Spleen (tissue), 13 donors: Measurements from ENCODE around the gene FES. TPM values are rescaled to one million over a fixed set of nuclear protein-coding genes. Genes with fewer than 3 reads are reported as not detected.
A peak's percentile ranks its signal among the peaks of the same experiment; 100 is the strongest.

Experiments
- DNase-seq: peaks from one replicate; pipeline ENCODE4 v3.0.0-alpha.2; 2020
- H3K27ac ChIP-seq, 8 donors: fragments of 200-600 bp; sonication (generic) in 7 of 8; 1 replicate in 4 of 8; 2 replicates in 4 of 8; pipeline versions ENCODE4 v1.5.0 to v1.8.0; 2016 to 2021; ENCODE audit warnings: inconsistent platforms in 4 of 8, mild to moderate bottlenecking in 4 of 8, moderate library complexity in 1 of 8
- H3K27me3 ChIP-seq, 7 donors: fragments of 200-600 bp; sonication (generic) in 6 of 7; replicated peaks in 1 of 7; 1 replicate in 4 of 7; 2 replicates in 3 of 7; pipeline versions ENCODE4 v1.5.0 to v1.8.0; 2016 to 2021; ENCODE audit warnings: inconsistent platforms in 3 of 7, mild to moderate bottlenecking in 1 of 7
- H3K36me3 ChIP-seq, 6 donors: fragments of 200-600 bp; sonication (generic) in 5 of 6; 1 replicate in 4 of 6; 2 replicates in 2 of 6; pipeline versions ENCODE4 v1.5.0 to v1.8.0; 2016 to 2021; ENCODE audit warnings: inconsistent platforms in 2 of 6
- H3K4me1 ChIP-seq, 6 donors: fragments of 200-600 bp; sonication (generic) in 5 of 6; 1 replicate in 3 of 6; 2 replicates in 3 of 6; pipeline versions ENCODE4 v1.5.0 to v1.8.0; 2016 to 2021; ENCODE audit warnings: inconsistent platforms in 3 of 6
- H3K4me3 ChIP-seq, 8 donors: fragments of 200-600 bp; sonication (generic) in 7 of 8; 1 replicate in 4 of 8; 2 replicates in 4 of 8; pipeline versions ENCODE4 v1.5.0 to v1.8.0; 2016 to 2021; ENCODE audit warnings: inconsistent platforms in 4 of 8, mild to moderate bottlenecking in 4 of 8, moderate library complexity in 2 of 8
- H3K9me3 ChIP-seq, 8 donors: fragments of 200-600 bp; sonication (generic) in 7 of 8; 1 replicate in 4 of 8; 2 replicates in 4 of 8; pipeline versions ENCODE4 v1.5.0 to v1.8.0; 2016 to 2021; ENCODE audit warnings: inconsistent platforms in 4 of 8
- CTCF ChIP-seq, 11 experiments: fragments of 200-600 bp in 7 of 11; fragments of 450-650 bp in 4 of 11; sonication (generic) in 4 of 11; IDR thresholded peaks in 8 of 11; conservative IDR thresholded peaks in 3 of 11; 1 replicate in 7 of 11; 2 replicates in 4 of 11; pipeline versions ENCODE4 v1.4.0 to v1.8.0; 2016 to 2021; ENCODE audit warnings: antibody characterized with exemption in 11 of 11, inconsistent platforms in 4 of 11, mild to moderate bottlenecking in 1 of 11
- POLR2A ChIP-seq, 3 donors: fragments of 450-650 bp; IDR thresholded peaks; one replicate each; pipeline ENCODE4 v1.5.1; 2017; ENCODE audit warnings: antibody characterized with exemption in 3 of 3, mild to moderate bottlenecking in 1 of 3
- POLR2AphosphoS5 ChIP-seq, 3 donors: sonication (generic); formaldehyde crosslinking; IDR thresholded peaks; one replicate each; pipeline ENCODE4 v1.5.1; 2017; ENCODE audit warnings: antibody characterized with exemption in 3 of 3
- WGBS, 5 donors: extraction: QIAGEN DNeasy Blood & Tissue Kit in 3 of 5; methylation state at CpG; one replicate each; pipeline versions ENCODE4 v1.1.5 to v1.1.7; 2013 to 2018; 5-methylcytosine and 5-hydroxymethylcytosine counted together
- intact Hi-C: fragments of 100-400 bp; cut with DNase I; formaldehyde crosslinking; loops from one replicate; pipeline ENCODE4 v1.15.0; 2023; ENCODE audit warnings: low total_unique reads
- long read RNA-seq, 2 donors: transcript quantifications; one replicate each; lab custom pipeline, GENCODE V29; 2026
- polyA plus RNA-seq, 3 donors: library from polyadenylated mRNA; stranded (reverse); fragments of 200-250 nt; gene quantifications; one replicate each; pipeline ENCODE4 v1.2.1, GENCODE V29; 2013
- total RNA-seq, 7 donors: library from RNA; depleted of rRNA in 3 of 7; stranded (reverse); fragments of >200 nt in 3 of 7; fragmentation: NEBNext Ultra II Directional in 4 of 7; extraction: Animal tissue kit (Norgen Biotek cat#: 25700) in 4 of 7; gene quantifications; one replicate each; pipeline versions ENCODE4 v1.1.0 to v1.2.1, GENCODE V29; 2016 to 2021
- donor health status: healthy with polysubstance abuse.
- donor health status: DM: no; HTN: no; CAD: no; lungs with moderate emphysema.
- donor health status: DM: no; HTN: no; CAD: no.
- donor health status: Bipolar disorder and iron deficiency.
- donor health status: healthy.
- donor health status: DM: no; HTN: no; CAD: no.
- donor health status: DM: yes; HTN: yes; CAD: no.

FES gene
- total RNA-seq (100 to 1,000 TPM; 150 to 369 (median 272) TPM), polyA plus RNA-seq (100 to 1,000 TPM in 1 of 3 donors, 10 to 100 TPM in 2; 39.5 to 176 (median 89.2) TPM)
- long read RNA-seq, donor 1, partial matches to known transcripts: 5 of 9 reads
- long read RNA-seq, donor 1, other reads (novel, unspliced or antisense): 0 of 9 reads
- long read RNA-seq, donor 2, transcript FES-201 (19 exons, 2,829 nt): major isoform, 5 of 6 reads
- long read RNA-seq, donor 2, partial matches to known transcripts: 0 of 6 reads
- long read RNA-seq, donor 2, other reads (novel, unspliced or antisense): 0 of 6 reads

GRCh38 chr15:90883976-90884718 lies at the start of gene FES:
Gene FES (plus strand): TSS chr15:90884504. CDS start chr15:90885046, 542 bp downstream.
- no peaks in the 10 kb centered on the region for H3K9me3 ChIP-seq
- H3K27me3 ChIP-seq: peaks cover 0 to 7% (median 0%) of the 10 kb centered on the region in 7 donors
- H3K27ac ChIP-seq: peak within 1 kb of the TSS; percentile 64 to 98 (median 96)
- WGBS, 5 donors: 2 to 8% (median 6%) methylated on average over 28 to 58 of the region's 58 CpGs
- peak; percentile 96 for DNase-seq
- H3K4me3 ChIP-seq: peak within 1 kb of the TSS; percentile 38 to 80 (median 60)
- peaks cover 27 to 70% (median 61%) of the 10 kb centered on the region in 6 donors for H3K4me1 ChIP-seq
- intact Hi-C loops: loop anchor here (10.0 kb wide), 1 partner anchor 49 kb away; no protein-coding TSS in a partner anchor
- TF ChIP-seq POLR2A (IDR thresholded peaks at IDR 0.05): peak in 2 of 3 donors; percentile 75 to 85
- peak; percentile 85 to 92 (median 92) for TF ChIP-seq POLR2AphosphoS5 (IDR thresholded peaks at IDR 0.05)
- TF ChIP-seq CTCF (IDR thresholded peaks at IDR 0.05 in 8 of 11, conservative IDR thresholded peaks at IDR 0.05 in 3 of 11): peak in 1 of 11 experiments; percentile 19
- H3K36me3 ChIP-seq: peaks cover 6 to 74% (median 48%) of the 10 kb centered on the region in 6 donors

GRCh38 chr15:90834626-90835025 lies 49.7 kb upstream of the FES start:
- intact Hi-C loops: loop anchor here (10.0 kb wide), 1 partner anchor 50 kb away; the partner anchor contains the start of gene FES
- H3K4me1 ChIP-seq: peaks cover 21 to 80% (median 53%) of the 10 kb centered on the region in 6 donors
- DNase-seq: no peak
- no peaks in the 10 kb centered on the region for H3K36me3 ChIP-seq
- peaks cover 0 to 3% (median 0%) of the 10 kb centered on the region in 7 donors for H3K27me3 ChIP-seq
- TF ChIP-seq CTCF (IDR thresholded peaks at IDR 0.05 in 8 of 11, conservative IDR thresholded peaks at IDR 0.05 in 3 of 11) (no peak), POLR2A (IDR thresholded peaks at IDR 0.05) (no peak), POLR2AphosphoS5 (IDR thresholded peaks at IDR 0.05) (no peak)
- H3K27ac ChIP-seq: no peak overlapping the region
- WGBS, 5 donors: 62 to 84% (median 69%) methylated on average over 5 of the region's 5 CpGs
- no peaks in the 10 kb centered on the region for H3K9me3 ChIP-seq
- H3K4me3 ChIP-seq: no peak overlapping the region

GRCh38 chr15:90836296-90836871 lies 47.9 kb upstream of the FES start:
- H3K27ac ChIP-seq: peak overlapping the region in 5 of 8 donors; percentile 30 to 87 (median 64)

More at GRCh38 chr15:90836296-90836871, 47.9 kb upstream of the FES start:
- H3K4me1 ChIP-seq: peaks cover 11 to 74% (median 44%) of the 10 kb centered on the region in 6 donors
- no peak for TF ChIP-seq POLR2A (IDR thresholded peaks at IDR 0.05)
- no peak for TF ChIP-seq CTCF (IDR thresholded peaks at IDR 0.05 in 8 of 11, conservative IDR thresholded peaks at IDR 0.05 in 3 of 11)
- no peak for TF ChIP-seq POLR2AphosphoS5 (IDR thresholded peaks at IDR 0.05)
- intact Hi-C loops: loop anchor here (10.0 kb wide), 1 partner anchor 48 kb away; the partner anchor contains the start of gene FES
- no peaks in the 10 kb centered on the region for H3K36me3 ChIP-seq
- H3K4me3 ChIP-seq: no peak overlapping the region
- H3K27me3 ChIP-seq: no peaks in the 10 kb centered on the region
- DNase-seq: no peak
- H3K9me3 ChIP-seq: no peaks in the 10 kb centered on the region
- 65 to 72% (median 66%) methylated on average over 7 of the region's 7 CpGs for WGBS, 5 donors
